SK-N-MC (cell line): Measurements from ENCODE around the gene GOSR1.

ENCODE experiments used
- EZH2 ChIP-seq: fragments of 200-600 bp; sonication (generic); IDR thresholded peaks from one replicate; pipeline ENCODE4 v1.6.1; 2017; ENCODE audit warnings: antibody characterized with exemption
- FOXP2 ChIP-seq: optimal IDR thresholded peaks from 2 replicates; pipeline ENCODE3; 2011; ENCODE audit warnings: mild to moderate bottlenecking, moderate library complexity; ENCODE audit not compliant: insufficient read depth; ENCODE audit errors: extremely low read length, control extremely low read depth
- POLR2AphosphoS5 ChIP-seq: IDR thresholded peaks from 2 replicates; pipeline ENCODE4 v1.6.1; 2012; ENCODE audit warnings: mild to moderate bottlenecking, low read depth, low read length, borderline replicate concordance

GRCh38 chr17:30436729-30437128 is 40.5 kb upstream of the GOSR1 start:
- TF ChIP-seq POLR2AphosphoS5 (no peak), EZH2 (no peak), FOXP2 (no peak)
